Measurements from ENCODE around the gene UGT1A7.

UGT1A7 gene

GRCh38 chr2:233802132-233802815, 120.6 kb downstream of the UGT1A7 start:
- no peak overlapping the region for H3K4me3 ChIP-seq (replicated peaks; ENCODE audit: low read depth, low read length)
- DNase-seq (ENCODE audit: extremely low read depth, low read depth) = no peak
- no peak for TF ChIP-seq CTCF (IDR thresholded peaks at IDR 0.05; ENCODE audit: low read depth, low read length, missing control alignments)

- no peak for DNase-seq (ENCODE audit: extremely low read depth, low read depth)
- no peak overlapping the region for H3K4me3 ChIP-seq (replicated peaks; ENCODE audit: low read depth, low read length)
- TF ChIP-seq CTCF (IDR thresholded peaks at IDR 0.05; ENCODE audit: low read depth, low read length, missing control alignments) = no peak
These were observed 121.7 kb downstream of the UGT1A7 start for GRCh38 chr2:233803292-233803911.

- no peak for TF ChIP-seq CTCF (IDR thresholded peaks at IDR 0.05; ENCODE audit: low read depth, low read length, missing control alignments)
- DNase-seq (ENCODE audit: extremely low read depth, low read depth) = no peak
- H3K4me3 ChIP-seq (replicated peaks; ENCODE audit: low read depth, low read length) = no peak overlapping the region
These were observed 122.3 kb downstream of the UGT1A7 start for GRCh38 chr2:233803994-233804393.

- DNase-seq (ENCODE audit: extremely low read depth, low read depth) = no peak
- no peak overlapping the region for H3K4me3 ChIP-seq (replicated peaks; ENCODE audit: low read depth, low read length)
- peak; percentile 14 for TF ChIP-seq CTCF (IDR thresholded peaks at IDR 0.05; ENCODE audit: low read depth, low read length, missing control alignments)
These were observed 125.6 kb downstream of the UGT1A7 start for GRCh38 chr2:233807215-233807865.

GRCh38 chr2:233807966-233808935, 126.5 kb downstream of the UGT1A7 start:
- DNase-seq (ENCODE audit: extremely low read depth, low read depth) = no peak
- TF ChIP-seq CTCF (IDR thresholded peaks at IDR 0.05; ENCODE audit: low read depth, low read length, missing control alignments) = no peak
- no peak overlapping the region for H3K4me3 ChIP-seq (replicated peaks; ENCODE audit: low read depth, low read length)

GRCh38 chr2:233810385-233810784, 128.7 kb downstream of the UGT1A7 start:
- no peak for DNase-seq (ENCODE audit: extremely low read depth, low read depth)
- TF ChIP-seq CTCF (IDR thresholded peaks at IDR 0.05; ENCODE audit: low read depth, low read length, missing control alignments) = no peak
- no peak overlapping the region for H3K4me3 ChIP-seq (replicated peaks; ENCODE audit: low read depth, low read length)
